Activated CD8-positive, alpha-beta memory T cell treated with anti-CD3 and anti-CD28 coated beads, Interleukin-2, amount 50 U/mL, for 24 hours (primary cell): Measurements from ENCODE around the gene CACNB4.
"Not testable (repeated sequence)": the region's sequence is repeated elsewhere in the genome, so short reads cannot be mapped to it uniquely, and the experiment has no call there.

Experiments
- DNase-seq: peaks from one replicate; pipeline ENCODE4 v3.0.0-alpha.2; 2020; ENCODE audit errors: extremely low read depth

The CACNB4 gene

DNA sequence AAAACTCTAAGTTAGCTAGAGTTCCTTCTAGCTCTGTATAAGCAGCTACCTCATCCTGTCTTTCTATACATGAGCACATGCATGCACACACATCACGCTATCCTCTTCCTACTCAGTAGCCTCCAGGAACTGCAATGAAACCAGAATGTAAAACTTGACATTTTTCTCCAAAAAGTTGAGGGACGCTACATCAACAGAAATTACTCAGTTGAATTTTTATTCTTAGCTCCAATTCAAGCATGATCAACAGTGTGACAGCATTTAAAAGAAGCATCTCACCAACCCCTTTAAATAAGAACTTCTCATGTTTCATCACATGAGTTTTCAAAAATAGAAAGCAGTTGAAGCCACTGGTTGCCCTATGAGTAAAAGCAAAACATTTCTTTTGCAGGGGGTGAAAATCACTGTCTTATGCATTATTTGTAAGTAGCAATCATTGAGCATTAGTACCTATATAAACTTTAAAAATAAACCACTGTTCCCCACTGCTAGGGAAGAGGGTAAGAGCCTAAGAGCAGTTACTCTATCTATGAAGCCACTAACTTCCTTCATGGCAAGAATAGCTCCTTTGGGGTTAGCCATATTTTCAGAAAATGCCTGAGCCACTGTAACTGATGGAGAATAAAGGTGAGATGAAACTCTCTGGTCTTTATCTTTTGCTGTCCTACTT lies 192.7 kb downstream of the CACNB4 start:
- DNase-seq, result no peak

DNA sequence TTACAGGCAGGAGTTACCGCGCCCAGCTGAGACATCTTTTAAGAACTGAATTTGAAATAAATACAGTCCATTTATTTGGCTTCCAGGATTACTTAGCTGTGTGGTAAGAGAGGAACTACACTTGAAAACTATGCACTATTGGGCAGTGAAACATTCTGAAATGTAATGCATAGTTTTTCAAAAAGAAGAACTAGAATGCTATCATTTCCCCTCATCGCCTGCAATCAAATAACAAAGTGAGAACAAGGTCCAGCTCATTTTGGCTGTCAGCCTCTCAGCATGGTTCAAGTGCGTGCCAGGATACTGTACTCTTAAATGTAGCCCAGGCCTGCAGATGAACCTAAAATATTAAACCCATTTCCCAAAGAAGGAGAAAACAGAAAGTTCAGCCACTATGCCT lies 194.0 kb downstream of the CACNB4 start:
- DNase-seq, result no peak

DNA sequence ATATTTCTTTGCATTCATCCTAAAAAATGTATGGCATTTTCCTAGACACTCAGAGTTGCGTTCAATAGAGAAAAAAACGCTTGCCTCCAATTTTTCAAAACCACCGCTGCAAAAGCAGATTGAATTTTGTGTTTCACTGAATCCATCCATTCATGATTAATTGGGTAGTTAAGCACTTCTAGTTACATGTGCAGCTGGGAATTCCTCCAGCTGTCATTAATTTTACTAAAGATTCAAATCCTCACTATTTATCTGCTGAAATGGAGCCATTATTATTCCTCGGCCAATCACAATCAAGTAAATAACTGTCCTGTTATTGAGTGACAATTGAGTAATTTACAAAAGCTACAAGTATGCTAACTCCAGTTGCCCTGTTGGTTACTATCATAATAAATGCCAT lies 194.8 kb downstream of the CACNB4 start:
- no peak for DNase-seq

DNA sequence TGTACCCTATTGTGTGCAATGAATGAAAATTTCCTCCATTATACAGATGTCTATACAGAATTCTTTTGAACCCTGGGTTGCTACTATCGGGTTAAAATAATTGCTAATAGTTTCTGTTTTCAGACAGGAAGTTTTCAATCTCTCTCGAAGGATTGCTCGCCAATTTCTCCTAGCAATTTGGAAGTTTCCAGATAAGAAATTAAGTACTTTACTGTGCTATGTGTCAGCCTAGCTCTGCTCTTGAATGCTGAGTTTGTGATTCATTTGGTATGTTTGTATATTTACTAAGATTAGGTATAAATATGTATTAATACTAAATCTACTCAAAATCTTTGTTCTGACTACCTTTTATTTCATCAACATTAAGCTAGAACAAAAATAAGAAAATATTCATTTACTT lies 196.0 kb downstream of the CACNB4 start:
- DNase-seq, result no peak

DNA sequence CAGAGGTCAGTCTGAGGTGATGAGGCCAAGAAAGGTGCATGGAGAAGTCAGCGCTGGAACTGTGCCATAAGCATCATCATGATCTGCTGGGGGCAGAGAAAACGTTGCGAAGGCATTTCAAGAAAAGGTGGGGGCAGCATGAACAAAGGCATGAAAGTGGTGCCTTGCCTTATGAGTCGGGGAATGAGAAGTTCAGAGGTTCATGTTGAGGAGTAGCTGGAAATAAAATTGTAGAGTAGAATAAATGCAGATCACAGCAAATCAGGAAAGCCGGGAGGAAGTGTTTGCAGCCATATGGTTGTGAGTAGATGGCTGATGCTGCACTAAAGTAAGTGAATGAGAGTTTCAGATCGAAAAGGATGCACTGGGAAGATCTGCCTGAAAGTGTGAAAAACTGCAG lies 198.5 kb downstream of the CACNB4 start:
- no peak for DNase-seq

DNA sequence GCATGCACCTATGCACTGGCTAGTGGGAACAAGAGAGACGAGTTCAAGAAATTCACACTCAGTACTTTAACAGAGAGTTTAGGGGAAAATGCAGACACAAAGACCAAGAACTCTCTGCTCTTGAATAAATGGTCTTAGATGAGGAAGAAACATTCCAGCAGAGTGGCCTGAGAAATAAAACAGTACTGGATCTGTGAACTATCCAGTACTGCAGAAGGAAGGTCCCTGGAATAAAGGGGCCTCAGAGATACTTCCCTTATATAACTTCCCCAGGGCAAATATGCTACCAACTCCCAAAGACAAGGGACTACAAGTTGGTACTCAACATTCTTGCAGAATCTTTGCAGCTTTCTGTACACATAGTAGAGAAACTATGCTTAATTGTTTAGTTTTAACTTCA lies 199.7 kb downstream of the CACNB4 start:
- DNase-seq, result no peak

DNA sequence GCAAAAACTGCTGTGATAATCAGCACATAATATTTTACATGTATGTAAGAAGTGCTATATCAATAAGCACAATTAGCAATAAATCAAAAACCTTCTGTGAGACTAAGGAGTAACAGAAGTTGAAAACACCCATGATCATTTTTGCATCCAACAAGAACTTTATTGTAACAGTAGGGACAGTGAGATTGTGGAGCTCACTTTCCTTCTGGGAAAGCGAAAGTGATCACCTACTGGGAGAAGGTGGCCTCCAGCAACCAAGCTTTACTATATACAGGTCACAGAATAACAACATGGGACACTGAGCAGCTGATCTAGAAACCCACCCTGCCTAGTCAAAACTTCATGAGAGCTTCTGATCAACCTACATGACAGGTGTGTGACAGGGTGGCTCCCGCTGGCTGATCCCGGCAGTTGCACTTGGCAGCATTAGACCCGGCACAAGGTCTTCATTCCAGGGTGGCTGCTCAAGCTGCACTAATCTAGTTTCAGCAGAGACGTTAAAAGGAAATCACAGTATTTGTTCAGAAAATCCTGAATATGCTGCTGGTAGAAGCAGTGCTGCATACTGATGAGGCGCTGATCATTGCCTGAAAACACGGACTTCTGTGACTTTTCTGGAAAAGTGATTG lies 207.2 kb downstream of the CACNB4 start:
- no peak for DNase-seq

DNA sequence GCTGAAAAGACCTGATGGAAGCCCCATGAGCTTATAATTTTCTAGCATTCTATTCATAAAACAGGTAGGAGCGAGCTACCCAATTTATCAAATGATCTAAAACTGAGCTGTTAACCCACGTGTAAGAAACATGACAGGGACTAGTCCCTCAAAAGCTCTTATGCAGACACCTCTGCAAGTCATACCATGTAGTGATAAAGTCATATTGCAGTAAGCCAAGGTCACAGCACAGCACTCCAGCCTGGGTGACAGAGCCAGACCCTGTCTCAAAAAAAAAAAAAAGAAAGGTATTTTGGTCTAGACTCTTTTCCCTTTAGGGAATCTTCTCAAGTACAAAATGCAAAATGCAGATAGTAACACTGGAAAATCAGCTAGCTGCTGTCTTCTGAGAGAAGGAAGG lies 211.7 kb downstream of the CACNB4 start:
- DNase-seq, result no peak

DNA sequence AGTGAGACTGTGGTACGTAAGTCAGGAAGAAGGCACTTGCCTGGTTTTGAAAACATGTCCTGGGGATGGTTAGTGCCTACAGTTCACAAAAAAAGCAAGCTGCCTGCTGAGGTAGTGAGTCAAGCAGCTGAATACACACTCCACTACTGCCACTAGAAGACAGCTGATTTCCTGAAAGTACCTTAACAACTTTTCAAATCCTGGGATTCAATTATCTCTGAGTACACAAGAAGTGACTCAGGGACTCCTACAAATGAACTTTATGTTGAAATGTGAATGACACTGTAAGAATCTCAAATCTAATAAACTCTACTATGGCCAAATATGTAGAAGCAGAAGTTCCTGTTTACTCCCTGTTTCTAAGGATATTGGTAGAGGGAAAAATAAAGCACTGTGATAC lies 212.6 kb downstream of the CACNB4 start:
- no peak for DNase-seq

DNA sequence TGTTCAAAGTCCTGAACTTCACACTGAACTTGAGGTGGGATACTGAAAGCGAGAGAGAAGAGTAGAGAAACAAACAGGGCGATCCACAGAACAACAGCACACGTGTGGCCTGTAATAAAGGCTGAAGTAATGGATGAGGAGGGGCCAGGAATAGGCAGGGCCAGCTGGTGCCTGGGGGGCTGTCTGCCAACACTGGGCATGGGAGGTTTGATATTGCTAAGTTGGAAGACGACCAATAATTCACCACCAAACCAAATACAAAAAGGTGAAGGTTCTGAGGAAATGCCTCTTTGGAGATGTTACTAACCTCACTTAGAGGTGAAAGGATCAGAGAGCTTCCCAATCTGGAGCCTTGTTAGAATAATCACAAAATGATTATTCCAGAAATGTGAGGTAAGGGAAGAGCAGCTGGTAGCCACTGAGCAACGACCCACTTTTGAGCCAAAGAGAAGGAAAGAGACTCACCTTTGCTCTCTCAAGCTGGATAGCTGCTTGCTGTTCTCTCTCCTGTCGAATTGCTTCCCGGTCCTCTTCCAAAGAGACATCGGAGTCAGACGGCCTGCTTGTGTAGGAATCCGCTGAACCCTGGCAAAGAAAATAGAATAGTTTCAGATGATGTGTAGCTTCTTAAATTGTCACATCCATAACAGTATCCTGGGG lies 215.9 kb downstream of the CACNB4 start:
- no peak for DNase-seq

DNA sequence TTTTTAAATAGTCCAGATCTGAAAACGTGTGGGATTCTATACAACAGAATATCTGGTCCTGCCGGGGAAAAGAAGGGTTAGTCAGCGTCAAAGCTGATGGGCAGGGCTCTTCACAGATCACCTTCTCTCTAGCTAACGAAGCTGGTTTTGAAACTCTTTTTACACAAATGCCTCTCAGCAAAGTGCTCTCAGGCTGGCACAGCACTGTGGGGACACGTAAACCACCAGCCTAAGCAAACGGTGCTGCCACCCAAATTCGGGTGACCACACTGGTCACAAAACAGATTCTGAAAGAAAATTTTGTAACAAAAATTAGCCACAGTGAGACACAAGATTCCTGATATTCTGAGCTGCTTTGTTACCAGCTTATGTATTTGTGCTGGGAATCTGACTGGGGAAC lies 217.5 kb downstream of the CACNB4 start:
- DNase-seq, result no peak

DNA sequence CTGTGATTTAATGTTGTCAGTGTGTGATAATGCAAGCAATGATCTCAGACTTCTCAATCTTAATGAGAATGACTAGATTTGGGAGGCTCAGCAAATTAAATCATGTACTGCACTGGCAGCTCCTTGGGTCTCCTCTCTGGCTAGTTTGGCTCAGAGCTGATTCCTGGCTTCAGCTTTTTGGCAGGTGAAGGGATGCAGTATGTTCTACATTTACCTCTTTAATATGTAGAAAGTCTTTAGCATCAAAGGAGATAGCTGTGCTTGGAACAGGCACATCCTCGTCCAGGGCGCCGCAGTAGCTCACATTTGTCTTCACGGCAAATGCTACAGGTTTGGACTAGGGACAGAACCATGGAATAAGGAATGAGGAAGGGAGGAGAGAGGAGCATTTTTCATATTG lies 218.3 kb downstream of the CACNB4 start:
- DNase-seq, result no peak

DNA sequence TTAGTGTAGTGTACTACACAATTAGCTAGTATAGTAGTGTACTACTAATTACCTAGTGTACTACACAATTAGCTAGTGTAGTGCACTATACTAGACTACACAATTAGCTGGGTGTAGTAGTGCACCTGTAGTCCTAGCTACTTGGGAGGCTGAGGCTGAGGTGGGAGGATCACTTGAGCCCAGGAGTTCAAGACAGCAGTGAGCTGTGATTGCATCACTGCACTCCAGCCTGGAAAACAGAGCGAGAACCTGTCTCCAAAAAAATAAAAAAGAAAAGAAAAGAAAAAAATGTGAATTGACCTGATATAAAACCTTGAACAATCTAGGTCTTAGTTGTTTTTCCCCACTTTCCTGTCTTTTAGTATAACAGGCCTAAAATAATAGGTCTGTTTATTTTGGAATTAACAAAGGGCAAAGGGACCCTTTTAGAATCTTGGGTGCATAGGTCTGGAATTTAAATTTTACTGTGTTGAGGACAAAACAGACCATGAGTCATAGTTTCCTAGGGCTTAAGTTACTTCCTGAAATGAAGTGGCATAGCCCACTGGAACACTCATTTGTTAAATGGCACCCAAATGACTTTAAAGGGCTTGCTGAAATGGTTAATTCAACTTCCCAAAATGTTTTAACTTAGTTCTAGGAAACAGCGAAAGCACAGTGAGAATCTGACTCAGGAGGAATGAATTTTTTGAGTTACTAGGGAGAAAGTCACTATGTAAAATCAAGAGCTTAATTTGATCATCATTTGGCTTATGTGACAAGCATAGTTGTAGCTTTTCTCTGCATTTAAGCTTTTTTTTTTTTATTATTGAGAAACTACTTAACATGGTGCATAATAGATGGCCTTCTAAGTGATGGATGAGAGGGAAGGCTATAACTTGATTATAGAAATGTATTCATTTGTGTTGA lies 219.9 kb downstream of the CACNB4 start:
- DNase-seq, result no peak

DNA sequence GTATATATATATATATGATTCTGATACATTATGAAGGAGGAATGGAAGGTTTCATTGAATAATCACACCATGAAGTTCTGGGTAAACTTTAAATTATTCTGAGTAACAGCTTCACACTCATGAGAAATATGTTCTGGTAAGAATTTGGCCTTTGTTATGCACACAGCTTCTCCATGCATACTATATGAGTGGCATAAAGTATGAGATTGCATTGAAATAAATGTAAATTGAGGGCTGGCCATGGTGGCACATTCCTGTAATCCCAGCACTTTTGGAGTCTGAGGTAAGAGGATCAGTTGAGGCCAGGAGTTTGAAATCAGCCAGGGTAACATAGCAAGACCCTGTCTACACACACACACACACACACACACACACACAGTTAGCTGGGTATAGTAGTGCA lies 220.6 kb downstream of the CACNB4 start:
- no peak for DNase-seq

DNA sequence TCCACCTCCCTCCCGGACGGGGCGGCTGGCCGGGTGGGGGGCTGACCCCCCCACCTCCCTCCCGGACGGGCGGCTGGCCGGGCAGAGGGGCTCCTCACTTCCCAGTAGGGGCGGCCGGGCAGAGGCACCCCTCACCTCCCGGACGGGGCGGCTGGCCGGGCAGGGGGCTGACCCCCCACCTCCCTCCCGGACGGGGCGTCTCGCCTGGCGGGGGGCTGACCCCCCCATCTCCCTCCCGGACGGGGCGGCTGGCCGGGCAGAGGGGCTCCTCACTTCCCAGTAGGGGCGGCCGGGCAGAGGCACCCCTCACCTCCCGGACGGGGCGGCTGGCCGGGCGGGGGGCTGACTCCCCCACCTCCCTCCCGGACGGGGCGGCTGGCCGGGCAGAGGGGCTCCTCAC lies 223.2 kb downstream of the CACNB4 start:
- DNase-seq, result not testable (repeated sequence)

DNA sequence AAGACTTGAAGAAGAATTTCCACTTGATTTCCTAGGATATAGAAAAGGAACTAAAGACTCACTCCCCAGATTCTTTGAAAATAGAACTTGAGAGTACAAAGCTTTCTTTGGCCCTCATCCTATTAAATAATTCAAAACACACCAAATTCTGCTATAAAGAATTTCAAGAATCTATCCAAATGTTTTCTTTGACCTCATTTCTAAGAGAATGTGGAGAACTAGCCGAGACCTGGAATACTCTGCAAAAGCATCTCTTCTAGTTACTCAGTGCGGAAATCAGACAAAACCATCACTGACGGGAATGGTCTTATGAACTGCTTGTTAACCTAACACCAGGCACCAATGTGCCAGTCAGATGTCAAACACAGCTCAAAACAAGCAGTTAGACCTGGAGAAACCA lies 226.4 kb downstream of the CACNB4 start:
- no peak for DNase-seq

DNA sequence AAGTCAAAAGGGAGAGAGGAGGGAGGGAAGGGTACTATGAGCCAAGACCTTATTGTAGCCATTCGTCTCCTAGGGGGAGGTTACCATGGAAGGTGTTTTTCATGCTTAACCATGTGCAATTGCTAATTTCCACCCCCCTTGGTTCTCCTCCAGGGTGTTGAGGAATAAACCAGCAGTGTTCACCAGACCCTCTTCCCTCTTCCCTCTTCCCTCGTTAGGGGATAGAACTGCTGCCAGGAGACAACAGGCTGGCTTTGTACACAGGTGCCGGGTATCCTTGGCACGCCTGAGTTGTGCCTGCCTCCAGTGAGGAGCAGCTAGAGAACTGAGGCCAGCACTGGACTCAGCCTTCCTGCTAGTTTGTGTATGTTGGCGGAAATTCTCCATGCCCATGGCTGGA lies 229.6 kb downstream of the CACNB4 start:
- DNase-seq, result no peak

DNA sequence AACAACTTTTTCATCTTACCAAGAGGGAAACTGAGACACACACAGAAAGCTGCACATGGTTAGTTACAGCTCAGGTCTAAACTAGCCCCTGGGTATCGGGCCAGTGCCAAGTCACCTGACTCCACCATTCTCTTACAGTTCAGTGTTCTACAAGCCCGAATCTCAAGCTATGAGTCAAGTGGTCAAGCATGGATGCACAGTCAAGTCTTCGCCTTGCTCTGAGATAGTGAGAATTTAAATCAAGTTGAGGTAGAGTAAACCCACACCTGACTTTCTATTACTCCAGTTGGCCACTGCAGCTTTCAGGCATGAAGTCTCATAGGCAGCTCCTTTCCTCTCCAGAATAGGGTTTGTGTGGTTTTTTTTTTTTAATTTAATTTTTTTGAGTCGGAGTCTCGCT lies 236.1 kb downstream of the CACNB4 start:
- no peak for DNase-seq

DNA sequence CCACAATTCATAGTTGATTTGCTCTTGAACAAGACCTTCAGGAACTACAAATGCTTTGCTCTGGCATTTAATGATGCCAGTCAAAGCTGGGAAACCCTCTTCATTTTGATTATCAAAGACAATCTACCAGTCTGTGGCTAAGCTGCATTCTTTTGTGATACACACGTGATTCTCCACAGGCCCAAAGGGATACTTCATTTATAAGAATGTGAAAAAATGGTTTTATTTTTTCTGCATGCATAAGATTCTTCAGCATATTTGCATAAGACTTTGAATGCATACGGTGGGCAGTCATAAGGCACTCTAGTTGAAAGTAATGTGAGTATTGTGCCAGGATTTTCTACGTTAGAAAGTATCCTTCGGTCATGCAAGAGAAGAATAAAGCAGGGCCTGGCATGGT lies 237.7 kb downstream of the CACNB4 start:
- DNase-seq, result no peak

DNA sequence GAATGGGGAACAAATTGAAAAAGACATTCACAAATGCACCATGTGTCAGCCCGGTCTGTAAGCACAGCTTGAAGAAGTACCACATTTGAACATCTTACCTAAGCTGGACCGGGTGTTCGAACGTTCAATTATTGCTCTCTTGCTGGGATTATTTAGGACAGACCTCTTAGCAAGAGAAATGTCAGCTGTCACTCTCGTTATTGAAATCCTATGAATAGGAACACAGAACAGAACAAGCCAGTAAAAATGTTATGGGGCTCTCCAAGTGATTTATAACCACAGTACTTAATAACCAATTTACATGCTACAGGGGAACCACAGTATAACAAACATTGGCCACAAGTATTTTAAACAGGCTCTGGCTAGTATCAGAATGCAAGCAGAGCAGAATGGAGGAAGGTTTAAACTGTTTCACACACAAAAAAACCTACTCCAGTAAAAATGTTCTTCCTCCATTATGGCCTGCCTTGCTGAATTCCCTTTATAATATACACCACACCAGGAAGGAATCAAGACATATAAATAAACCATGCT lies 238.2 kb downstream of the CACNB4 start:
- DNase-seq, result no peak

DNA sequence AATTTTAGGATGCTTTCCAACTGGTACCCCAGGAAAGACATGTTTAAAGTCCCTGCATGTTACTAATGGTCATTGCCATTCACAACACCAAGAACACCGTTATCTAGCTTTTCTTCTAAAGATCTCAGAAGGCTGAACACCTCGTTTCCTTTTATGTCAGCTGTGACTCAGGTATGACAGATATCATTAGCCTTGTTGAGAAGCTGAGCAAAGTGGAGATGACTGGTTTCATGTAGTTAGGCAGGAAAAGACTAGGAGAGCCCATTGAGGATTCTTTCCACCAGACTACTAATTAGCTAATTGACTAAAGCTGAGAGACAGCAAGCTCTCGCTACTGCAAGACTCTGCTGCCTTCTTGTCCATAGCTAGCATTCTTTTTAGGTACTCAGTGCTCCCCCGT lies 238.6 kb downstream of the CACNB4 start:
- DNase-seq, result no peak

DNA sequence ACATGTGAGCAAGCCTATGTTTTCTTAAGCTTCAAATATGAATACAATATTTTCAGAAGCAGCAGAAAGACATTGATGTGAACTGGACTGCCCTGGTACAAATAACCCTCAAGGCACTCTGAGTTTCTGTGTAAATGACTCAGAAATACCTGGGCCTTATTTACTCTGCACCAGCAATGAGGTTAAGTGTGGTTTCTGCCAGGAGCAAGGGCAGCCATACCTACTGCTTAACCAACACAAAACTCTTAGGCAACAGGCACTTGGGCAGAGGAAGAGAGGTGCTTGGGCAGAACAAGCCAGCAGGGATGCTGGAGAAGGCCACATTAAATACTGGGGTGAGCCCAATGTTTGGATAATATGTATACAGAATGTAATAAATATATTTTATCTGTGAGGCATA lies 241.2 kb downstream of the CACNB4 start:
- no peak for DNase-seq
